Measurements from ENCODE around the gene RAD21L1.

Gene RAD21L1

DNA sequence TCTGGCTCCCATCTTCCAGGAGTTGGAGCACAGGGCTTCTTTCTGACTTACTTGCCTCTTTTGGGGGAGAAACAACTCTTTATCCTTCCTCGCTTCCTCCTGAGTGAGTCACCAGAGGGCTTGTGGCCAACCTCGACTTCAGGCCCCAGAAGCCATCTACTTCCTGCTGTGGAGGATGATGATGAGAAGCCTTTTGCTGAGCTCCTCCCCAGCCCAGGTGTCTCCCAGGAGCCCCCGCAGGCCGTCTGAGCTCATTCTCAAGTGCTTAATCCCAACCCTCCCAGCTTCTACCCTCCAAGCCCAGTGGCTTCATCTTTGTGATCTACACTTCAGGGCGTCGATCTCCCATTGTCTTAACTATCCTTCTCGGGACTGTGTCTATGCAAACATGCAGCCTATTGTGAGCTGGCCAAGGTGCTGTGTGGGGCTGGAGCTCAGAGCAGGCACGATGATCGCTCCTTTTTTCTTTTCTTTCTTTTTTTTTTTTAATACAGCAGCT is 75.2 kb downstream of the RAD21L1 start:
- Mint-ChIP-seq H3K4me1 (peaks cover 37% of the 10 kb centered on the region), H3K9me3 (no peaks in the 10 kb centered on the region), H3K4me3 (peak overlapping the region; percentile 59), H3K36me3 (peaks cover 5% of the 10 kb centered on the region), H3K27ac (peak overlapping the region; percentile 96), H3K27me3 (no peaks in the 10 kb centered on the region)

DNA sequence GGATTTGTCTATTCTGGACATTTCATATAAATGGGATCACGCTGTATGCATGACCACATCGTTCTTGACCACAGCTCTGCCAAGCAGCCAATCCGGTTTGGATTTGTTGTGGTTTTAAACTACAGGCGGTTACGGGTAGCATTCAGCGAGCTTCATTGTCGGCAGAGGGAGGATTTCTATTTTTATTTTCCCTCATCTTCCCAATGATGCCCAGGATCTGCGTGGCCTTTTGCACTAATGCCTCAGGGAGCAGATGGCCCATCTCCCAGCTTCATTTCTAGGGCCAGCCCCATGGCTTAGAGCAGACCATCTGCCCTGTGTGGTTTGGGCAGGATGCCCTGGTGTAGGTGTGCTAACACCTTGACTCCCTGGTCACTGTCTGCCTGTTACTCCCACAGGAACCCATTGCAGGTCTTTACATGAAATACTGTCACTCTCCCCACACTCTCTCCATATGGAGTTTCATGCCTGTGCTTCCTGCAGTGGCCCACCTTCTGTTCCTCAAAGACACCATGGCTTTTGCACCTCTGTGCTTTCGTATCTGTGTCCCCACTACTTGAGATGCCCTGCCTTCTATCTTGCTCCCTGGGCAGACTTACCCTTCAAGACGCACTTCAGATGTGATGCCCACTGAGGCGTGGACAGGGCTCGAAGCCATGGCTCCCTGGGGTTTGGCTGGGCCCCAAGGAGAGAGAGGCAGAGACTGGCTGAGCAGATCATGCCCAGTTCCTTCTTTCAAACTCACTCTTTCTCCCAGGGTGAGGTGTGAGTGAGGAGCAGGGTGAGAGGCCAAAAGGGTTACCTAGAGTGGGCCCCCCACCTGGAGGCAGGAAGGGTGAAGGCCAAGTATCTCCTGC is 77.1 kb downstream of the RAD21L1 start:
- Mint-ChIP-seq H3K27ac (peak overlapping the region; percentile 19), H3K36me3 (peaks cover 3% of the 10 kb centered on the region)

DNA sequence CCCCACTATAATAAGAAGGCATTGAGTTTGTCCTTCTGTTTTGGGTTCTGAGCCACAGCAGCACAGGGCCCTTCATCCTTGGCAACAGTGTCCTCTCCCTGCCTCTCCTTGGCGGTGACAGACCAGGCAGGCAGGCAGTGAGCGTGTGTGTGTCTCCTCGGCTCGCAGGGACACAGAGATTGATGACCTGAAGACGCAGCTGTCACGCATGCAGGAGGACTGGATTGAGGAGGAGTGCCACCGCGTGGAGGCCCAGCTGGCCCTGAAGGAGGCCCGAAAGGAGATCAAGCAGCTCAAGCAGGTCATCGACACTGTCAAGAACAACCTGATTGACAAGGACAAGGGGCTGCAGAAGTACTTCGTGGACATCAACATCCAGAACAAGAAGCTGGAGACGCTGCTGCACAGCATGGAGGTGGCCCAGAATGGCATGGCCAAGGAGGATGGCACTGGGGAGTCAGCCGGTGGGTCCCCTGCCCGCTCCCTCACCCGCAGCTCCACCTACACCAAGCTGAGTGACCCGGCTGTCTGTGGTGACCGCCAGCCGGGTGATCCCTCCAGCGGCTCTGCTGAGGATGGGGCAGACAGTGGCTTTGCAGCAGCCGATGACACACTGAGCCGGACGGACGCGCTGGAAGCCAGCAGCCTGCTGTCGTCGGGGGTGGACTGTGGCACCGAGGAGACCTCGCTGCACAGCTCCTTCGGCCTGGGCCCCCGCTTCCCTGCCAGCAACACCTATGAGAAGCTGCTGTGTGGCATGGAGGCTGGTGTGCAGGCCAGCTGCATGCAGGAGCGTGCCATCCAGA is 79.1 kb downstream of the RAD21L1 start:
- Mint-ChIP-seq H3K27ac (peak overlapping the region; percentile 46), H3K36me3 (peaks cover 3% of the 10 kb centered on the region), H3K9me3 (no peaks in the 10 kb centered on the region), H3K4me1 (peaks cover 15% of the 10 kb centered on the region), H3K4me3 (no peak overlapping the region), H3K27me3 (no peaks in the 10 kb centered on the region)

More for the DNA sequence above, 77.1 kb downstream of the RAD21L1 start:
- H3K4me1 Mint-ChIP-seq: peaks cover 27% of the 10 kb centered on the region
- no peaks in the 10 kb centered on the region for H3K9me3 Mint-ChIP-seq
- H3K27me3 Mint-ChIP-seq: no peaks in the 10 kb centered on the region
- H3K4me3 Mint-ChIP-seq: no peak overlapping the region

Data from activated naive CD4-positive, alpha-beta T cell treated with anti-CD3 and anti-CD28 coated beads, Interleukin-2, amount 50 U/mL, for 24 hours (primary cell).